Stimulated activated CD4-positive, alpha-beta T cell treated with anti-CD3 and anti-CD28 coated beads, Interleukin-1b, Interleukin-23, amount 100 ng/mL, for 24 hours (primary cell): ENCODE results near the gene SORCS2.
"Not testable (repeated sequence)": the region's sequence is repeated elsewhere in the genome, so short reads cannot be mapped to it uniquely, and the experiment has no call there.

Experiments used
- DNase-seq, 4 experiments: peaks; one replicate each; pipeline ENCODE4 v3.0.0-alpha.2; 2020; ENCODE audit warnings: low read depth in 4 of 4, low spot score in 1 of 4

The SORCS2 gene

DNA sequence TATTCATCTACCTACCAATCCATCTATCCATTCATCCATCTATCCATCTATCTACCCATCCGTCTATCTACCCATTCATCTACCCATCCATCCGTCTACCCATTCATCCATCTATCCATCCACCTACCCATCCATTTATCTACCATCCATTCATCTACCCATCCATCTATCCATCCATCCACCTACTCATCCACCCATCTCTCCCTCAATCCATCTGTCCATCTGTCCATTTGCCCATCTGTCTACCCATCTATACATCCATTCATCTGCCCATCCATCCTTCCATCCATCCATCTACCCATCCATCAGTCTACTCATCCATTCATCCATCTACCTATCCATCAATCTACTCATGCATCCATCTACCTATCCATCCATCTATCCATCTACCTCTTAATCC, 369.2 kb downstream of the SORCS2 start:
- DNase-seq: no peak

DNA sequence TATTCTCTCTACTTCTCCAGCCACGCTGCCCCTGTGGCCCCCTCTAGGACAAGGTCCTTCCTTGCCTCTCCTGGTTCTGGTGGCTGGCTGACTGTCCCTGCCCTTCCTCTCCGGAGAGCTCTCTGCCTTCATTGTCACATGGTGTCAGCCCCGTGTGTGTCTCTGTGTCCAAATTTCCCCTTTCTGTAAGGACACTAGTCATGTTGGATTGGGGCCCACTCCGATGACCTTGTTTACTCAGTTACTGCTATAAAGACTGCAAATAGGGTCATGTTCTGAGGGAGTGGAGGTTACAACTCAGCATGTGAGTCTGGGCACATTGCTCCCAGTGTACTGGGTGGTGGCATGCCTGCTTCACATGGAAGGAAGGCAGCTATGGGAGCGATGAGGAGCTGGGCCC, 371.9 kb downstream of the SORCS2 start:
- DNase-seq: no peak

- no peak for DNase-seq
Observed at GRCh38 chr4:7565483-7565882, 373.1 kb downstream of the SORCS2 start.

GRCh38 chr4:7569810-7570783, 377.8 kb downstream of the SORCS2 start:
- no peak for DNase-seq

- no peak for DNase-seq
Observed at GRCh38 chr4:7571001-7571400, 378.7 kb downstream of the SORCS2 start.

DNA sequence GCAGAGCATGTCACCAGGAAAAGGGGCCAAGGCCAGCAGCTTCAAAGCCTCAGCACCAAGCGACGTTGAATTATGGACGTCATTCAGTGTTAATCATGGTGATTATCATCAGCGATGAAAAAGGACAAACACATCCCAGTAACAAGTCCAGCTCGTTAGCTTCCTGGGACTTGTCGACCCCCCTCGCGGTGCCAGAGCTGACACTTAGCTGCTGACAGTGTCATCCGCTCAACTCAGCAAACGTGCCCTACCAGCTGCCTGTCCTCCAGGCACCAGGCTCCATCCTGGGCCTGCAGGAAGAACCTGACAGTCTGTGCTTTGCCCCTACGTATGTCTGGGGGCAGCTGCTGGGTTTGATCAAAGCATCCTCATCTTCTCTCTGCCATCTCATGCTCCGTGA, 379.4 kb downstream of the SORCS2 start:
- no peak for DNase-seq

DNA sequence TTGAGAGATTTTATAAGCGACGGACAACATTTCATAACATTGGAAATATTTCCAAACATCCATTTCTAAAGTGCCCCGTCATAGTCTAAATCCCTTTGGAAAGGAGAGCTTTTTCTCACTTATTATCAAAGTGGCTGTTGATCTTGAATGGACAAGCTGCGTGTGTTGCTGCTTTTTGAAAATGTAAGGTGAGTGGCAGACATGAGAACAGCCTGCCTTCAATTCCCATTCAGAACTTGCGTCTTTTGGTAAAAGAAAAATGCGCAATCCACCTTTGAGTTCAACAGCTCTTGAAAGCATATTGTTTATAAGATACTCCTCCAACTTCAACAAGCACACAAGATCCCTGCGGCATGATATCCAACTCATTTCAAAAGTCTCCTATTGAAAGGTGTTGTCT, 380.6 kb downstream of the SORCS2 start:
- no peak for DNase-seq

GRCh38 chr4:7573576-7574091, 381.3 kb downstream of the SORCS2 start:
- DNase-seq: no peak

- no peak for DNase-seq
Observed at GRCh38 chr4:7574287-7575014, 382.1 kb downstream of the SORCS2 start.

GRCh38 chr4:7575426-7575825, 383.1 kb downstream of the SORCS2 start:
- DNase-seq: no peak

DNA sequence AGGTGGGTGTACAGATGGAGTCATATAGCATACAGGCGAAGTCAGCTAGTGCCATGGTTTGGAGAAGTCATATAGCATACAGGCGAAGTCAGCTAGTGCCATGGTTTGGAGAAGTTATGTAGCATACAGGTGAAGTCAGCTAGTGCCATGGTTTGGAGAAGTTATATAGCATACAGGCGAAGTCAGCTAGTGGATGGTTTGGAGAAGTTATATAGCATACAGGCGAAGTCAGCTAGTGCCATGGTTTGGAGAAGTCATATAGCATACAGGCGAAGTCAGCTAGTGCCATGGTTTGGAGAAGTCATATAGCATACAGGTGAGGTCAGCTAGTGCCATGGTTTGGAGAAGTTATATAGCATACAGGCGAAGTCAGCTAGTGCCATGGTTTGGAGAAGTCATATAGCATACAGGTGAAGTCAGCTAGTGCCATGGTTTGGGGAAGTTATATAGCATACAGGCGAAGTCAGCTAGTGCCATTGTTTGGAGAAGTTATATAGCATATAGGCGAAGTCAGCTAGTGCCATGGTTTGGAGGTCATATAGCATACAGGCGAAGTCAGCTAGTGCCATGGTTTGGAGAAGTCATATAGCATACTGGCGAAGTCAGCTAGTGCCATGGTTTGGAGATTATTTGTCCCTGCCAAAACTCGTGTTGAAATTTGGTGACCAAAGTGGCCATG, 385.2 kb downstream of the SORCS2 start:
- not testable (repeated sequence) for DNase-seq

DNA sequence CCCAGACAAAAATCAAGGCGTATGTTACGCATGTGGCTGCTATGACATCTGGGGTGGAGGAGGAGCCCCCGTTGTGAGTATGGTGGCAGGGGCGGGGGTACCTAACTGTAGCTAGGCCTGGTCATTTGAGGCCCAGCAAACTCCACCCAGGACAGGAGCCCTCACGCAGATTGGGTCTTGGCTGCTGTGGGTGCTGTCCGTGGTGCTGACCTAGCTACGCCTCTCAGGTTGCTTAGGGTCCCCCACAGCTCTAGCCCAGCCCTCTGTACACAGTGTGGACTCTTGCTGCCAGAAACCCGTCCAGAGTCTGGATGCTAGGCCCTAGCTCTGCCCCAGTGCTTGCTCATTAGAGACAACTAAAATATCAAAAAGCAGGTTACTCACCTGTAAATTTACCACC, 389.1 kb downstream of the SORCS2 start:
- DNase-seq: no peak

- no peak for DNase-seq
Observed at GRCh38 chr4:7582313-7583097, 390.2 kb downstream of the SORCS2 start.

DNA sequence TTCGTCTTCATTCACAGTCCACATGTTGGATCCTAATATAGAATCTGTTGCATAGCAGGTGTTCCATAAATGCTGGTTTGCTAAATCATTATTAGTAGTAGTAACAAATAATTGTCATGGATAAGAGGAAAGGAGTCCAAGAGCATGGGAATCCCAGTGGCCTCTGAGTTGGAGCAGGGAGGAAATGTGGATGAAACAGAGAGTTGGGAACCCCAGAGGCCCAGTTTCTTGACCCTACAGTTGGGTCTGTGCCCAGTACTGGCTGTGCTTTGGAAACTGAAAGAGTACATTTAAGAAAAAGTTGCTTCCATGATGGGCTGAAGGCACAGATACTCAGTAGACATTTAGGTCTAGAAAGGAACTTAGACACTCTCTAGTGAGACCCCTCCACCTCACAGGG, 391.8 kb downstream of the SORCS2 start:
- no peak for DNase-seq

- DNase-seq: no peak
Observed at GRCh38 chr4:7584606-7585159, 392.3 kb downstream of the SORCS2 start.

- DNase-seq: no peak
Observed at GRCh38 chr4:7585768-7586167, 393.4 kb downstream of the SORCS2 start.

- DNase-seq: no peak
Observed at GRCh38 chr4:7587433-7588405, 395.4 kb downstream of the SORCS2 start.

DNA sequence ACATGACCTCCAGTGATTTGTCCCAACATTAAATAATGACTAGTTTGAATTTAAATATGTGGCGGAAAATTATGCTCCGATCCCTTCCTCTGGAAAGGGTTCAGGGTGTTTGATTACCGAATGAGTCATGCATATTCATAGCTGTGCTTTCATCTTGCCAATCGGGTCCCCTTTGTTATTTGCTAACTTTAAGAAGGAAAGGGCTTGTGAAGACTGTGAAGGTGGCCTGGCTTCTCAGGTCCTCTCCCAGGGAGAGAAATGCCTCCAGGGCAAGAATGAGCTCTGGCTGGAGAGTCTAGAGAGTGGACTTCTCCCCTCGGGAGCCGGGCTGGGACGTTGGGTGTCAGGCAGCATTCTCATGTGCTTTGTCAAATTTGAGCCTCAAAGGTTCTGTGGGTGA, 397.9 kb downstream of the SORCS2 start:
- no peak for DNase-seq

GRCh38 chr4:7590899-7591298, 398.6 kb downstream of the SORCS2 start:
- DNase-seq: no peak
